Rectal smooth muscle tissue (tissue), 1 donor: ENCODE measurements around the gene FGA.

ENCODE experiments used
- H3K27ac ChIP-seq: one replicate; pipeline ENCODE4 v1.7.0; 2013; ENCODE audit warnings: low read depth, low read length, inconsistent platforms
- H3K27me3 ChIP-seq: one replicate; pipeline ENCODE4 v1.7.0; 2013; ENCODE audit warnings: low read length; ENCODE audit not compliant: control insufficient read depth, insufficient read depth
- H3K36me3 ChIP-seq: one replicate; pipeline ENCODE4 v1.7.0; 2013; ENCODE audit warnings: low read length; ENCODE audit not compliant: control insufficient read depth, insufficient read depth
- H3K4me1 ChIP-seq: one replicate; pipeline ENCODE4 v1.7.0; 2013; ENCODE audit warnings: low read length; ENCODE audit not compliant: control insufficient read depth, insufficient read depth
- H3K4me3 ChIP-seq: one replicate; pipeline ENCODE4 v1.7.0; 2013; ENCODE audit warnings: low read length
- H3K9ac ChIP-seq: one replicate; pipeline ENCODE4 v1.7.0; 2013; ENCODE audit warnings: low read length

The FGA gene

GRCh38 chr4:154585369-154586018, 5.0 kb downstream of the FGA start:
- Histone ChIP-seq H3K36me3 (no peaks in the 10 kb centered on the region), H3K27me3 (no peaks in the 10 kb centered on the region), H3K4me1 (no peaks in the 10 kb centered on the region), H3K27ac (no peak overlapping the region), H3K9ac (no peak overlapping the region), H3K4me3 (no peak overlapping the region)

GRCh38 chr4:154584259-154584658, 6.3 kb downstream of the FGA start:
- H3K27ac ChIP-seq = no peak overlapping the region
- no peaks in the 10 kb centered on the region for H3K36me3 ChIP-seq
- no peak overlapping the region for H3K9ac ChIP-seq
- no peaks in the 10 kb centered on the region for H3K27me3 ChIP-seq
- no peak overlapping the region for H3K4me3 ChIP-seq
- H3K4me1 ChIP-seq = no peaks in the 10 kb centered on the region

- no peak overlapping the region for H3K27ac ChIP-seq
- H3K9ac ChIP-seq = no peak overlapping the region
- no peak overlapping the region for H3K4me3 ChIP-seq
- no peaks in the 10 kb centered on the region for H3K27me3 ChIP-seq
- no peaks in the 10 kb centered on the region for H3K4me1 ChIP-seq
- no peaks in the 10 kb centered on the region for H3K36me3 ChIP-seq
These were observed 6.9 kb downstream of the FGA start for GRCh38 chr4:154583677-154584076.

- Histone ChIP-seq H3K4me1 (no peaks in the 10 kb centered on the region), H3K27ac (no peak overlapping the region), H3K9ac (no peak overlapping the region), H3K4me3 (no peak overlapping the region), H3K36me3 (no peaks in the 10 kb centered on the region), H3K27me3 (no peaks in the 10 kb centered on the region)
These were observed 7.3 kb downstream of the FGA start for GRCh38 chr4:154583230-154583629.

GRCh38 chr4:154582723-154583122, 7.8 kb downstream of the FGA start:
- Histone ChIP-seq H3K4me3 (no peak overlapping the region), H3K27ac (no peak overlapping the region), H3K27me3 (no peaks in the 10 kb centered on the region), H3K4me1 (no peaks in the 10 kb centered on the region), H3K9ac (no peak overlapping the region), H3K36me3 (no peaks in the 10 kb centered on the region)

GRCh38 chr4:154579927-154580326, 10.6 kb downstream of the FGA start:
- no peaks in the 10 kb centered on the region for H3K4me1 ChIP-seq
- H3K9ac ChIP-seq = no peak overlapping the region
- H3K36me3 ChIP-seq = no peaks in the 10 kb centered on the region
- H3K27ac ChIP-seq = no peak overlapping the region
- H3K27me3 ChIP-seq = no peaks in the 10 kb centered on the region
- no peak overlapping the region for H3K4me3 ChIP-seq

GRCh38 chr4:154578919-154579318, 11.6 kb downstream of the FGA start:
- Histone ChIP-seq H3K4me1 (no peaks in the 10 kb centered on the region), H3K27me3 (no peaks in the 10 kb centered on the region), H3K36me3 (no peaks in the 10 kb centered on the region), H3K4me3 (no peak overlapping the region), H3K27ac (no peak overlapping the region), H3K9ac (no peak overlapping the region)

- Histone ChIP-seq H3K4me3 (no peak overlapping the region), H3K9ac (no peak overlapping the region)
These were observed 13.2 kb downstream of the FGA start for GRCh38 chr4:154577324-154577723.

GRCh38 chr4:154574311-154574710, 16.2 kb downstream of the FGA start:
- Histone ChIP-seq H3K9ac (no peak overlapping the region), H3K27me3 (no peaks in the 10 kb centered on the region), H3K4me1 (no peaks in the 10 kb centered on the region), H3K27ac (no peak overlapping the region), H3K4me3 (no peak overlapping the region), H3K36me3 (no peaks in the 10 kb centered on the region)

More at GRCh38 chr4:154577324-154577723, 13.2 kb downstream of the FGA start:
- no peaks in the 10 kb centered on the region for H3K36me3 ChIP-seq
- H3K4me1 ChIP-seq = no peaks in the 10 kb centered on the region
- no peaks in the 10 kb centered on the region for H3K27me3 ChIP-seq
- H3K27ac ChIP-seq = no peak overlapping the region

- Histone ChIP-seq H3K36me3 (no peaks in the 10 kb centered on the region), H3K4me1 (no peaks in the 10 kb centered on the region), H3K27ac (no peak overlapping the region), H3K4me3 (no peak overlapping the region), H3K27me3 (no peaks in the 10 kb centered on the region), H3K9ac (no peak overlapping the region)
These were observed 17.2 kb downstream of the FGA start for GRCh38 chr4:154573190-154573870.

- no peaks in the 10 kb centered on the region for H3K4me1 ChIP-seq
- H3K27ac ChIP-seq = no peak overlapping the region
- no peaks in the 10 kb centered on the region for H3K36me3 ChIP-seq
- H3K4me3 ChIP-seq = no peak overlapping the region
- no peak overlapping the region for H3K9ac ChIP-seq
- no peaks in the 10 kb centered on the region for H3K27me3 ChIP-seq
These were observed 21.0 kb downstream of the FGA start for GRCh38 chr4:154569584-154569983.

- H3K27me3 ChIP-seq = no peaks in the 10 kb centered on the region
- H3K4me3 ChIP-seq = no peak overlapping the region
- no peaks in the 10 kb centered on the region for H3K4me1 ChIP-seq
- H3K36me3 ChIP-seq = no peaks in the 10 kb centered on the region
- H3K9ac ChIP-seq = no peak overlapping the region
- no peak overlapping the region for H3K27ac ChIP-seq
These were observed 21.5 kb downstream of the FGA start for GRCh38 chr4:154569028-154569427.

- no peak overlapping the region for H3K27ac ChIP-seq
- H3K27me3 ChIP-seq = no peaks in the 10 kb centered on the region
- H3K36me3 ChIP-seq = no peaks in the 10 kb centered on the region
- no peak overlapping the region for H3K4me3 ChIP-seq
- H3K4me1 ChIP-seq = no peaks in the 10 kb centered on the region
- no peak overlapping the region for H3K9ac ChIP-seq
These were observed 23.8 kb downstream of the FGA start for GRCh38 chr4:154566639-154567204.
